GM12872 (cell line): ENCODE measurements around the gene SERBP1.

ENCODE experiments used
- TF ChIP-seq, protein P1 (sequence below): IDR thresholded peaks from 3 replicates; pipeline ENCODE4 v1.5.1; 2011; ENCODE audit warnings: low read depth, mild to moderate bottlenecking, low read length, moderate library complexity; ENCODE audit not compliant: insufficient read depth

Gene SERBP1

DNA sequence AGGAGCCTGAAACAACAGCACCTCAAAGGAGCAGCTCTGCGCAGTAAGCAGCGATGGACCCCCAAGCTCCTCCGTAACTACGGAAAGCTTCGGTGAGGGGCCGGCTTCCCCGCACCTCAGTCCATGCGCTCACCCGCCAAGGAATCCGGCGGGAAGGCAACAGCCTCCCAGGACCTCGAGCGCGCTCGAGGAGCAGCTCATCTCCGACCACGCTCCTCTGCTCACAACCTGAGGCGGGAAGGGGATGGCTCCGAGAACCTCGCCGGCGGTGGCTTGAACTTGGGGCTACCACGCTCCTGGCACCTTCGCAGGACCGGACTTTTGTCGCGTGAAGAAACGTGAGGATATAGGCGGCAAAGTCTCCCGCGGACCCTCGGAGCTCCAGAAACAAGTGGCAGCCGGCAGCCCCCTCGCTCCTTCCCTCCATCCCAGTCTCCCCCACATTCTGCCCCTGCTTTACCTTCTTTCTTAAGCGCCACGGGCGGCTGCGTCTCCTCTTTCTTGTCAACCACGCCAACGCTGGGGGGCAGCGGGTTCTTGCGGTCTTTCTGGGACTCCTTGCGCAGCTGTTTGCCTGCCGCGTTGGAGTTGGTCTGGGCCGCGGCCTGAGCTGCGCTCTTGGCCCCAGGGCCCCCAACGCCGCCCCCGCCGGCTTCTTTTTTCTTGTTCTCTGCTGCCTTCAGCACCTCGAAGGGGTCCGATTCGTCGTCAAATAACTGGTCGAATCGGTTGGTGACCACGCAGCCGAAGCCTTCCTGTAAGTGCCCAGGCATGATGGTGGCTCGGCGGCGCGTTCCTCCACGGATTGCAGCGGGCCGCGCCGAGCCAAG, 459 bp downstream of the SERBP1 start:
- TF ChIP-seq, protein P1, sequence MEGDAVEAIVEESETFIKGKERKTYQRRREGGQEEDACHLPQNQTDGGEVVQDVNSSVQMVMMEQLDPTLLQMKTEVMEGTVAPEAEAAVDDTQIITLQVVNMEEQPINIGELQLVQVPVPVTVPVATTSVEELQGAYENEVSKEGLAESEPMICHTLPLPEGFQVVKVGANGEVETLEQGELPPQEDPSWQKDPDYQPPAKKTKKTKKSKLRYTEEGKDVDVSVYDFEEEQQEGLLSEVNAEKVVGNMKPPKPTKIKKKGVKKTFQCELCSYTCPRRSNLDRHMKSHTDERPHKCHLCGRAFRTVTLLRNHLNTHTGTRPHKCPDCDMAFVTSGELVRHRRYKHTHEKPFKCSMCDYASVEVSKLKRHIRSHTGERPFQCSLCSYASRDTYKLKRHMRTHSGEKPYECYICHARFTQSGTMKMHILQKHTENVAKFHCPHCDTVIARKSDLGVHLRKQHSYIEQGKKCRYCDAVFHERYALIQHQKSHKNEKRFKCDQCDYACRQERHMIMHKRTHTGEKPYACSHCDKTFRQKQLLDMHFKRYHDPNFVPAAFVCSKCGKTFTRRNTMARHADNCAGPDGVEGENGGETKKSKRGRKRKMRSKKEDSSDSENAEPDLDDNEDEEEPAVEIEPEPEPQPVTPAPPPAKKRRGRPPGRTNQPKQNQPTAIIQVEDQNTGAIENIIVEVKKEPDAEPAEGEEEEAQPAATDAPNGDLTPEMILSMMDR = no peak

DNA sequence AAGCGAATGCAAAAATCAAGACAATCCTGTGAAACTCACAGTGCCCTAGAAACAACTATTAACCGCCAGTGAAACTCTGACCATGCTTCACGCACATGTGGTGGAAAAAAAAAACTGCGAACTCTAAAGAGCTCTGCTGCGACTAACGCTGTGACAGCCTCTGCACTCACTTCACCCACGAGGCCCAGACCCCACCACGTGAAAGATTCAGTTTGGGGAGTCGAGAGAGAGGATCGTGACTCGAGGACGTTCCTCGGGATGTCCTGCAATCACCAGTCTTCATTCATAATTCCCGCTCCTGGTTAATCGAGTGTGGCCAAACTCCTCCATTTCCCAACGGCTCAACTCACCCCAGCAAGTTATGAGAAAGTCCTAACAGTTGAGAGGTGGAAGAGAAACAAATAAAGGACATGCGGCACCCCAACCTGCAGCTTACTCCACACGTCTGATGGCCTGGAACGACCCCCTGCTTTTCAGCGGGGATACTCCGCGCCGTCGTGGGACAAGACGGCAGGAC, 1.1 kb downstream of the SERBP1 start:
- TF ChIP-seq, protein P1 = no peak

DNA sequence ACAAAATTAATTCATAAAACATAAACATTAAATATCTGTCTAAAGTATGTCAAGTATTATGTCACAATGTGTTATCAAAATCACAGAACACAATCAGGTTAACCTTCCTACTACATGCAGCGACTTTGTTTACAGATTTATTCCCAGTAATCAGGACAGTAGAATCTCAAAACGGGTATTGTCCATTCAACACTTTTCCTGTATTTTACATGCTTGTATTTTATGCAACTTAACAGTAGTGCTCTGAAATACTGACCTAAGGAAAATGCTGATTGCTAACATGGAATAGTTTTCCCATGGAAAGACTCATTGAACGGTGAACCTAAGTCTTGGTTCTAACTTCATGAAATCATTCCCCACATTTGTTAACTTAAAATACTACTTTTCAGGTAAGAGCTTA, 2.3 kb downstream of the SERBP1 start:
- TF ChIP-seq, protein P1 = no peak

DNA sequence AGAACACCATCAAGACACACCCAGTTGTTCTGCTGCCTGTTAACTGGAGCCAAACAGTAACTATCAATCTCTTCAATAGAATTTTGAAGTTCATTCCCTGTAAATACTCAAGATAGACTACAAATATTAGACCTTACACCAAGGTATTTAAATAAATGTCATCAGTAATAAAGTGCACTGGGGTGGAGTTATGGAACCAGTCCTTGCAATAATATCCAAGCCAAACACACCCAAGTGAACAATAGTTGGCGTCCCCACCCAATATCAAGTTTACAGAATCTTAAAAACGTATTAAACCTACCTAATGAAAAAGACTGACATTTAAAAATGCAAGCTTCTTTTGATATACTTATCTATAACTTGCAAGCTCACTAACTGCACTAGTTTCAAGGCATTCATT, 2.7 kb downstream of the SERBP1 start:
- TF ChIP-seq, protein P1 = no peak

DNA sequence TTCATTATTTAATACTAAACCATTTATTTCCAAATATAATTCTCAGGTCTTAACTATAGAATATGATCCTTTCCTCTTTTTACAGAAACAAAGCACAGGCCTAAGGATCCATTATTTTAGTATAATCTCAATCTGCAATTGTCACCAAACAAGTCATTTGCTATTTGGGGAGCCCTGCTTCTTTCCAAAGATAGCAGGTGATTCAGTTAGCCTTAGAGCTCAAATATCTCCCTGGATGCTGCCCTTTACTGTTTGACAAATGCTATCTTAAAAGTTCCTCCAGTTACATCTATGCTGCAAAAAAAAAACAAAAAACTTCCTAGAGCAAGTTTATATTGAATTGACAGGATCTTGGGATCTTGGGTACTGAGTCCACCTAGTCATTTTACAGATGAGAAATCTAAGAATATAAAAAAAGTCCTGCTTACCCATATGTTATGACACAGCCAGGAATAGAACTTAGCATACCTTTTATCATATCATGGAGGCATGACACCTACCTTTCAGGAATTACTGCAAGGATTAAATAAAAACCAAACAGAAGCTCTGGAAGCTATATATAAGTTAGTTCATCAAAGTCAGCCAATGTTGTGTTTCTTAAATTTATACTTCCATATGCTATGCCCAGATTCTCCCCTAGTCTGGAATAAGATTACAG, 9.2 kb downstream of the SERBP1 start:
- TF ChIP-seq, protein P1 = no peak

DNA sequence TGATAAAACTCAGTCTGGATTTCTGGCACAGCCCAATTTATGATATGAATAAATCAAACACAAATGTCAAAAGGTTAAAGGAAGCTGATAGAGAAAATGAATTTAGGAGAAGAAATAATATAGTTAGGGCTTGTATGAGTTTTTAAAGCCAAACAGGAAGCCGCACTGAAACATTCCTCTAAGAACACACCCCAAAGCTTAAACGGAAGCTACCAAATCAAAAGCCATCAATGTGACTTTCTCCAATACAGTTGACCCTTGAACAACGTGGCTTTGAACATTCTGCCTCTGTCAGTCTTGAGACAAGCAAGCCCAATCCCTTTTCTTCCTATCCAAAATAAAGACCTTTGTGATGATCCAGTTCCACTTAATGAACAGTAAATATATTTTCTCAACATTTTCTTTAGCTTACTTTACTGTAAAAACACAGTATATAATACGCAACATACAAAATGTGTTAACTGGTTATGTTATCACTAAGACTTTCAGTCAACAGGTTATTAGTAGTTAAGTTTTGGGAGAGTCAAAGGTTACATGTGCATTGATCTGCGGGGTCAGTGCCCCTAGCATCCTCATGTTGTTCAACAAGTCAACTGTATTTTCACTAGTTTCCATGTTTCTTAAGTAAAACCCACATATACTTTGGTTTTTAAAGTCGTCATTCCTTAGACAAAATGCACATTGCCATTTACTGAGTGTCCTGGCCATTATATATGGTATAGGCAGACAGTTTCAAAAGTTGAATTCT, 11.2 kb downstream of the SERBP1 start:
- TF ChIP-seq, protein P1 = no peak

DNA sequence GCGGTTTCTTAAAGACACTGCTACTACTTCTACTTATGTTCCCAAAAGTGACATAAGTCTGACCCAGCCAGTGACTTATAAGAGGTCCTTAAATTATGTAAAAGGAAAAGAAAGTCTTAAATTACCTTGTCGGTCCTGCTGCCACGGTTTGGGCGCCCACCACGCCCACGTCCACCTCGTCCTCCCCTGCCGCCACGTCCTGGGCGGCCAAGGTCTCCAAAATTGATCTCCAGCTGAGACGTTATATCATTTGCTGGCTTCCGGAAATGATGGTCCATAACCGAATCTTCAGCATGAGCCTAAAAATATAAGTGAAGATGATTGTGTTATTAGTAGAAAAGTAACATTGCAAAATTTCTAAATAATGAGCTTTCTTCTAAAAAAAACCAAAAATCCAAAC, 15.2 kb downstream of the SERBP1 start:
- TF ChIP-seq, protein P1 = no peak
